GM12878 (cell line): ENCODE measurements around the gene L1CAM. TPM values are rescaled to one million over a fixed set of nuclear protein-coding genes. Genes with fewer than 3 reads are reported as not detected.

ENCODE experiments used
- ATAC-seq: fragments of 200-7000 bp; cut with Tn5 transposase; 3 replicates; pipeline ENCODE4 v1.9.1; 2020; ENCODE audit warnings: mild to moderate bottlenecking, moderate library complexity
- BruUV-seq: library from RNA; stranded (reverse); fragments of 400-500 nt; replicated peaks from 2 replicates; lab custom pipeline; 2021; lab: Mats Ljungman, UMichigan
- CTCF ChIA-PET: fragments of 300-600 bp; sonication (Branson Sonifier 250); formaldehyde crosslinking; extraction: SDS; loops from one replicate; lab custom pipeline; 2021; ENCODE audit warnings: inconsistent platforms; lab: Yijun Ruan, JAX
- POLR2A ChIA-PET: fragments of 350-600 bp; formaldehyde crosslinking; extraction: SDS; loops from one replicate; lab custom pipeline; 2021; ENCODE audit warnings: inconsistent platforms; lab: Charles Lee
- RAD21 ChIA-PET: fragments of 300-600 bp; sonication (Branson Sonifier 250); formaldehyde crosslinking; loops from one replicate; lab custom pipeline; 2023; ENCODE audit warnings: antibody characterized with exemption; ENCODE audit not compliant: unreplicated experiment; lab: Charles Lee
- SMC1A ChIA-PET: fragments of 300-600 bp; sonication (Branson Sonifier 250); formaldehyde crosslinking; loops from one replicate; lab custom pipeline; 2023; ENCODE audit not compliant: unreplicated experiment, uncharacterized antibody; lab: Charles Lee
- DNase-seq: peaks from one replicate; pipeline ENCODE4 v3.0.0-alpha.2; 2011; ENCODE audit warnings: low read depth, low spot score
- FAIRE-seq: peaks from 3 replicates; lab custom pipeline; 2011; peaks lifted over from hg19 to GRCh38; lab: Jason Lieb, UNC
- H2AFZ ChIP-seq: 2 replicates; pipeline ENCODE4 v1.6.0; 2011; ENCODE audit warnings: low read depth, low read length, control low read depth; ENCODE audit not compliant: control insufficient read depth
- H3K27ac ChIP-seq: 2 replicates; pipeline ENCODE4 v1.5.1; 2011; ENCODE audit warnings: control low read depth; ENCODE audit not compliant: control insufficient read depth, insufficient read depth
- H3K27me3 ChIP-seq, 2 experiments: replicated peaks in 1 of 2; 2 replicates each; pipeline versions ENCODE4 v1.6.0 to v1.6.1; 2011; ENCODE audit warnings: low read length in 1 of 2; ENCODE audit not compliant: control insufficient read depth in 2 of 2, insufficient read depth in 2 of 2
- H3K36me3 ChIP-seq, 2 experiments: 2 replicates each; pipeline ENCODE4 v1.5.1; 2011; ENCODE audit warnings: low read length in 1 of 2; ENCODE audit not compliant: control insufficient read depth in 2 of 2, insufficient read depth in 2 of 2
- H3K4me1 ChIP-seq: 2 replicates; pipeline ENCODE4 v1.6.1; 2011; ENCODE audit warnings: mild to moderate bottlenecking, low read length, moderate library complexity, mixed read lengths; ENCODE audit not compliant: control insufficient read depth, insufficient read depth
- H3K4me2 ChIP-seq: 2 replicates; pipeline ENCODE4 v1.6.0; 2011; ENCODE audit warnings: control low read depth; ENCODE audit not compliant: control insufficient read depth, insufficient read depth
- H3K4me3 ChIP-seq: fragments of 200-600 bp; sonication (generic); 2 replicates; pipeline ENCODE4 v1.5.1; 2016
- H3K79me2 ChIP-seq: 2 replicates; pipeline ENCODE4 v1.6.0; 2011; ENCODE audit warnings: low read length; ENCODE audit not compliant: control insufficient read depth, insufficient read depth
- H3K9ac ChIP-seq: 2 replicates; pipeline ENCODE4 v1.8.0; 2011; ENCODE audit warnings: low read length, control low read depth, mixed read lengths; ENCODE audit not compliant: control insufficient read depth, insufficient read depth
- H3K9me3 ChIP-seq: replicated peaks from 3 replicates; pipeline ENCODE4 v1.5.1; 2011; ENCODE audit warnings: mild to moderate bottlenecking, low read length; ENCODE audit not compliant: control insufficient read depth, insufficient read depth
- H4K20me1 ChIP-seq: 2 replicates; pipeline ENCODE4 v1.6.0; 2011; ENCODE audit not compliant: control insufficient read depth, insufficient read depth
- ASH2L ChIP-seq: fragments of 300-600, 200-600 bp; sonication (generic); IDR thresholded peaks from 2 replicates; pipeline ENCODE4 v1.6.1; 2017; ENCODE audit warnings: low read depth, mild to moderate bottlenecking, borderline replicate concordance
- ATF3 ChIP-seq: IDR thresholded peaks from 2 replicates; pipeline ENCODE4 v1.6.1; 2011; ENCODE audit warnings: low read depth, mild to moderate bottlenecking, low read length, moderate library complexity, borderline replicate concordance; ENCODE audit errors: extremely low read depth
- BMI1 ChIP-seq: fragments of 450-650 bp; IDR thresholded peaks from 2 replicates; pipeline ENCODE4 v1.6.1; 2016; ENCODE audit warnings: mild to moderate bottlenecking, moderate library complexity, borderline replicate concordance
- CHD1 ChIP-seq: IDR thresholded peaks from 2 replicates; pipeline ENCODE4 v1.6.1; 2012; ENCODE audit warnings: low read depth, low read length, improper control_type of control experiment
- CHD4 ChIP-seq: fragments of 200-600 bp; sonication (generic); IDR thresholded peaks from 2 replicates; pipeline ENCODE4 v1.6.1; 2016; ENCODE audit warnings: mild to moderate bottlenecking
- HCFC1 ChIP-seq: fragments of 150-350 bp; IDR thresholded peaks from 2 replicates; pipeline ENCODE4 v1.6.1; 2014; ENCODE audit warnings: low read length
- HDGF ChIP-seq: fragments of 450-650 bp; IDR thresholded peaks from 2 replicates; pipeline ENCODE4 v1.6.1; 2016; ENCODE audit warnings: antibody characterized with exemption
- JUNB ChIP-seq: IDR thresholded peaks from 2 replicates; pipeline ENCODE4 v1.6.1; 2016; ENCODE audit warnings: antibody characterized with exemption, mild to moderate bottlenecking
- LARP7 ChIP-seq: fragments of 450-650 bp; IDR thresholded peaks from 2 replicates; pipeline ENCODE4 v1.6.1; 2017; ENCODE audit warnings: mild to moderate bottlenecking
- MTA3 ChIP-seq: IDR thresholded peaks from 2 replicates; pipeline ENCODE4 v1.6.1; 2012; ENCODE audit warnings: low read length, inconsistent platforms, borderline replicate concordance
- POU2F2 ChIP-seq: IDR thresholded peaks from 3 replicates; pipeline ENCODE4 v1.6.1; 2011; ENCODE audit warnings: low read depth, mild to moderate bottlenecking, low read length, borderline replicate concordance
- RAD51 ChIP-seq: fragments of 450-650 bp; IDR thresholded peaks from 2 replicates; pipeline ENCODE4 v1.6.1; 2016; ENCODE audit warnings: moderate library complexity, mild to moderate bottlenecking, inconsistent platforms
- RUNX3 ChIP-seq: IDR thresholded peaks from 2 replicates; pipeline ENCODE4 v1.6.1; 2012; ENCODE audit warnings: low read length, inconsistent platforms
- STAT1 ChIP-seq: fragments of 450-650 bp; conservative IDR thresholded peaks from 2 replicates; pipeline ENCODE4 v1.6.1; 2014; ENCODE audit warnings: antibody characterized with exemption, mild to moderate bottlenecking
- WRNIP1 ChIP-seq: IDR thresholded peaks from 2 replicates; pipeline ENCODE4 v1.6.1; 2011; ENCODE audit warnings: low read depth, low read length, improper control_type of control experiment, borderline replicate concordance
- YBX1 ChIP-seq: fragments of 450-650 bp; IDR thresholded peaks from 2 replicates; pipeline ENCODE4 v1.6.1; 2016; ENCODE audit warnings: antibody characterized with exemption
- ZNF274 ChIP-seq: IDR thresholded peaks from one replicate; pipeline ENCODE4 v1.8.0; 2011; ENCODE audit not compliant: insufficient read length, insufficient read depth
- ZNF687 ChIP-seq: fragments of 450-650 bp; IDR thresholded peaks from 2 replicates; pipeline ENCODE4 v1.6.1; 2017; ENCODE audit warnings: mild to moderate bottlenecking, moderate library complexity
- WGBS: methylation state at CpG from one replicate; pipeline ENCODE4 v1.1.6; 2016; ENCODE audit warnings: low lambda C conversion rate; ENCODE audit not compliant: insufficient replicate concordance, insufficient coverage; ENCODE audit errors: missing lambda C conversion rate; 5-methylcytosine and 5-hydroxymethylcytosine counted together
- in situ Hi-C: fragments of 300-500 bp; cut with MboI; formaldehyde crosslinking; loops from 9 replicates; pipeline ENCODE4 v1.14.3; 2018; ENCODE audit warnings: mixed read lengths
- intact Hi-C: fragments of 100-400 bp; cut with micrococcal nuclease; formaldehyde crosslinking; loops from one replicate; pipeline ENCODE4 v1.14.2; 2022; ENCODE audit not compliant: unreplicated experiment
- polyA plus RNA-seq, 11 experiments: library from polyadenylated mRNA; depleted of rRNA in 4 of 11; unstranded in 6 of 11; stranded (reverse) in 5 of 11; fragments of >200 nt; fragmentation: Nextera tagmentation in 4 of 11; fragmentation: Illumina TruSeq in 1 of 11; extraction: Ambion mirVana in 4 of 11; extraction: Trizol in 1 of 11; gene quantifications; 1 replicate in 1 of 11; 2 replicates in 10 of 11; pipeline versions ENCODE4 v1.2.1 to v1.2.3, GENCODE V29; 2011 to 2016; ENCODE audit warnings: inconsistent platforms in 2 of 11, missing spikeins in 2 of 11, low read depth in 1 of 11
- total RNA-seq, 4 experiments: library from RNA; depleted of rRNA in 3 of 4; stranded (reverse); fragments of >200 nt in 3 of 4; fragmentation: Illumina TruSeq in 1 of 4; extraction: Trizol in 1 of 4; gene quantifications; 2 replicates each; pipeline versions ENCODE4 v1.2.1 to v1.2.3, GENCODE V29; 2013 to 2021

Gene L1CAM
- total and polyA plus RNA-seq, 10 of the 15 experiments (the other 5 are each of a cell fraction or from before 2014, with no cell fraction given) = 0.01 to 0.64 (median 0.09) TPM; not detected in 5

GRCh38 chrX:153874366-153875125, 11.4 kb downstream of the L1CAM start (continued):
- TF ChIP-seq CHD1 = no peak
- no peak for TF ChIP-seq HDGF
- no peak for TF ChIP-seq WRNIP1
- TF ChIP-seq ASH2L = no peak
- TF ChIP-seq YBX1 = no peak

- intact Hi-C loops = no loop called here
- Histone ChIP-seq H3K4me2 (no peak overlapping the region), H3K36me3 (no peaks in the 10 kb centered on the region), H3K4me1 (no peaks in the 10 kb centered on the region), H3K27me3 (peaks cover 2% of the 10 kb centered on the region in 2 experiments; a peak in 3 of 4 replicates), H2AFZ (no peak overlapping the region), H3K9me3 (no peaks in the 10 kb centered on the region; the same call in 2 of the 3 replicates), H3K79me2 (no peaks in the 10 kb centered on the region), H4K20me1 (no peaks in the 10 kb centered on the region), H3K27ac (no peak overlapping the region), H3K4me3 (no peak overlapping the region), H3K9ac (no peak overlapping the region)
- in situ Hi-C loops = no loop called here
- ChIA-PET CTCF (no interaction called here), SMC1A (no interaction called here), POLR2A (no interaction called here), RAD21 (no interaction called here)
- 6% methylated on average over 3 of the region's 3 CpGs for WGBS
- DNase-seq (no peak), FAIRE-seq (no peak), ATAC-seq (no peak)
- TF ChIP-seq ZNF687 (no peak), RUNX3 (no peak), POU2F2 (no peak), HCFC1 (no peak), JUNB (no peak), MTA3 (no peak), RAD51 (no peak), ZNF274 (no peak), LARP7 (no peak), STAT1 (no peak), BMI1 (no peak), ATF3 (no peak), CHD4 (no peak)
- no TSS peak for BruUV-seq
Observed at GRCh38 chrX:153874085-153874365, 11.9 kb downstream of the L1CAM start.
